Measurements from ENCODE around the gene PCDHGB1.
A peak's percentile ranks its signal among the peaks of the same experiment; 100 is the strongest.
"Not testable (repeated sequence)": the region's sequence is repeated elsewhere in the genome, so short reads cannot be mapped to it uniquely, and the experiment has no call there.

The PCDHGB1 gene

DNA sequence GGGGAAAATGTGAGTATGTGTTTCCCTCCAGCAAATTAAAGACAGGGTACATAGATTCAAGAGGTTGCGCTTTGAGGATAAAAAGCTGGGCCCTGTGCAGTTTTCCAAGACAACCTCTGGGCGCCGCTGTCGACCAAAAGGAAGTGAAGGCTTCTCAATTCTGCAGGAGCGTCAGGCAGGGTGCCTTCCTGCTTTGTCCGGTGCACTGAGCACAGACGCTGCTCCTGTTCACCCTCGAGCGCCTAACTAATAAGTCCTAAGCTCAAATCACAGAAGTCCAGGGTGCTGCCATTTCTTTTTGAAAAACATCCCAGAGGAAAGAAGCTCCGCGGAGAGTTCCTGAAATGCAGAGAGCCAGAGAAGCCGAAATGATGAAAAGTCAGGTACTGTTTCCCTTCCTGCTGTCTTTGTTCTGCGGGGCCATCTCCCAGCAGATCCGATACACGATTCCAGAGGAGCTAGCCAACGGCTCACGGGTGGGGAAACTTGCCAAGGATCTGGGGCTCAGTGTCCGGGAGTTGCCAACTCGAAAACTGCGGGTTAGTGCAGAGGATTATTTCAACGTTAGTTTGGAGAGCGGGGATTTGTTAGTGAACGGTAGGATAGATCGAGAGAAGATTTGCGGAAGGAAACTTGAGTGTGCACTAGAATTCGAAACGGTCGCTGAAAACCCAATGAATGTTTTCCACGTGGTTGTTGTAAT is at the start of gene PCDHGB1:
Gene PCDHGB1 (plus strand): TSS at position 183 of the 703 bp plus-strand sequence. CDS start 162 bp downstream, at position 345.
- DNase-seq: no peak

DNA sequence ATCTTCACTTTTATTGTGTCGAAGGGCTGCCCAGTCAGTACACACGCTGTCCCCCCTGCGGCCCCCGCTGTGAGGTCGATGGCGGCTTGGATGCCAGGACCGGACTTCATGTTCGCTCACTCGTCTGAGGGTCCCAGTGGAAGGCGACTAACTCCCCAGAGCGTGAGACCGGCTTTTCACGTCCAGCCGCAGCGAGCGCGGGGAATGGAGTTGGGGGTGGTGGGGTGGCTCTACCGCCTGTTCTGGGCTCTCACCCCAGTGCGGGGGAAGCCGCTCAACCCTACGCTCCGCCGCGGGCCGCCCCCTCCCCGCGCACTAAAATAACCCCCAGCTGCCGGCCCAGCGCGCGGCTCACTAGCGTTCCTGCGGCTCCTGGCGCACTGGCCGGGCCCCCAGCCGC is 46.1 kb upstream of the PCDHGB1 start, which contains the start of gene SLC25A2:
Gene SLC25A2 (minus strand): TSS at position 294 of the 400 bp plus-strand sequence. CDS start 184 bp downstream, at position 110.
- DNase-seq: no peak

DNA sequence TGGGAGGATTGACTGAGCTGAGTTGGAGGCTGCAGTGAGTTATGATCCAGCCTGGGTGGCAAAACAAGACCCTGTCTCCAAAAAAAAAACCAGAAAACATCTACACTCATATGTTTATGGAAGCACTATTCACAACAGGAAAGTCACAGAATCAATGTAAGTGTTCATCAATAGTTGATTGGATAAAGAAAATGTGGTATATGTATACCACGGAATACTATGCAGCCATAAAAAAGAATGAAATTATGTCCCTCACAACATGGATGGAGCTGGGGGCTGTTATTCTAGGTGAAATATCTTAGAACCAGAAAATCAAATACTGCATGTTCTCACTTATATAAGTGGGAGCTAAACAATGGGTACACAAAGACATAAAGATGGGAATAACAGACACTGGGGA is 43.3 kb upstream of the PCDHGB1 start:
- DNase-seq: no peak

DNA sequence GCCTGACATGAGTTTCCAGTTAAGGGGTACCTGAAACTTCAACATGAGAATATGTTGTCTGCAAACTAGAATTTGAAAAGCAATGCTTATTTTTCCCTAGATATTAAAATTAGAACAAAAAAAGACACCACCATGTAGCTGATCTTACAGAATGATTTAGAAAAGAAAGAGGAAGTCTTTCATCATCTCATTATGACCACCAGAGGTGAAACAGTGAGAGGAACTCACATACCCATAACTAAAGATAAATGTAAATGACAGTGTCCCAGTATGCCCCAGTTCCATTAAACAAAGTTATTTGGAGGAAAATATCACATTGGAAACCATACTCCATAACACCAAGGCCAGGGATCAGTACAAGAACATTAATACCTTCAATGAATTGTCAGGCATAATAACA is 36.2 kb upstream of the PCDHGB1 start:
- DNase-seq: no peak

DNA sequence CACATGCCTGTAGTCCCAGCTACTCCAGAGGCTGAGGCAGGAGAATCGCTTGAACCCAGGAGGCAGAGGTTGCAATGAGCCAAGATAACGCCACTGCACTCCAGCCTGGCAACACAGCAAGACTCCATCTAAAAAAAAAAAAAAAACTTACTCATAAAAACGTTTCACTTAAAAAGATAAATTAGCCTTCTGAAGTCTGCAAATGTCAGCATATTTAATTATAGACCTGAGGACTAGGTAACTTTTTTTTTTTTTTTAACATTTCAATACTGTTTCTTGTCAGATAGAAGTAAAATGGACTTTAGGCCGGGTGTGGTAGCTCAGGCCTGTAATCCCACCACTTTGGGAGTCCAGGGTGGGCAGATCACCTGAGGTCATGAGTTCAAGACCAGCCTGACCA is 32.9 kb upstream of the PCDHGB1 start:
- not testable (repeated sequence) for DNase-seq

DNA sequence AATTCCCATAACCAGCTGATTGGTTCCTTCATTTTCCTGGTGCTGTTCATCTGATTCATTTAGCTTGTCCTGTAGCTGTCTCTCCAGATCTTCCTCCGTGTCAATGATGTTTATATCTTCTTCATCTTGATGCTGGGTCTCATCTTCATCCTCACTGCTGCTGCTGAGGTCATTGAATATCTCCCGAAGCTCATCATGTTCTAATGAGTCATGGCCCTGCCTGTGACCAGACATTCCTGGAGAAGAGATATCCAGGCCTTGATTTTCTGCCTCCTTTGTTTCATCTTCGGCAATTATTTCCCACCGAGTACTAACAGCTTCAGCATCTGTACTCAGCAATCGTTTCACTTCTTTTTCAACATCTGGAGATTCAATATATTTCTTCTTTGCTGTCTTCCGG is 30.7 kb upstream of the PCDHGB1 start:
- no peak for DNase-seq

DNA sequence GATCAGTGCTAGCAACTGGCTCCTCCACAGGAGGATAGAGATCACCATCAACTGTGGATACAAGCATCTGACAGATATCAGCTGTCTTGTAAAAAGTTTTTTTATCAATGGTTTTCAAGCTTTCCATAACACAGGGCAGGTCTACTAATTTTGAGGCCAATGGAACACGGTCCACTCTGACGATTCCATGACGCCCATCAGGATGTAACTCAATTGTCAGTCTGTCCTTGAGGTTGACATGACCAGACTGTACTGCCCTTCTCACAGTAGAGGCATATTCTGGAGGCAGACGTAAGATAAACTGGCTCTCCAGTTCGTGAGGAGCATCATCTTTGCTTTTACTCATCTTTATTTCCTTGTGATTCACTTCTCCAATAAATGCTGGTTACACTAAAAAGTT is 30.2 kb upstream of the PCDHGB1 start:
- no peak for DNase-seq

DNA sequence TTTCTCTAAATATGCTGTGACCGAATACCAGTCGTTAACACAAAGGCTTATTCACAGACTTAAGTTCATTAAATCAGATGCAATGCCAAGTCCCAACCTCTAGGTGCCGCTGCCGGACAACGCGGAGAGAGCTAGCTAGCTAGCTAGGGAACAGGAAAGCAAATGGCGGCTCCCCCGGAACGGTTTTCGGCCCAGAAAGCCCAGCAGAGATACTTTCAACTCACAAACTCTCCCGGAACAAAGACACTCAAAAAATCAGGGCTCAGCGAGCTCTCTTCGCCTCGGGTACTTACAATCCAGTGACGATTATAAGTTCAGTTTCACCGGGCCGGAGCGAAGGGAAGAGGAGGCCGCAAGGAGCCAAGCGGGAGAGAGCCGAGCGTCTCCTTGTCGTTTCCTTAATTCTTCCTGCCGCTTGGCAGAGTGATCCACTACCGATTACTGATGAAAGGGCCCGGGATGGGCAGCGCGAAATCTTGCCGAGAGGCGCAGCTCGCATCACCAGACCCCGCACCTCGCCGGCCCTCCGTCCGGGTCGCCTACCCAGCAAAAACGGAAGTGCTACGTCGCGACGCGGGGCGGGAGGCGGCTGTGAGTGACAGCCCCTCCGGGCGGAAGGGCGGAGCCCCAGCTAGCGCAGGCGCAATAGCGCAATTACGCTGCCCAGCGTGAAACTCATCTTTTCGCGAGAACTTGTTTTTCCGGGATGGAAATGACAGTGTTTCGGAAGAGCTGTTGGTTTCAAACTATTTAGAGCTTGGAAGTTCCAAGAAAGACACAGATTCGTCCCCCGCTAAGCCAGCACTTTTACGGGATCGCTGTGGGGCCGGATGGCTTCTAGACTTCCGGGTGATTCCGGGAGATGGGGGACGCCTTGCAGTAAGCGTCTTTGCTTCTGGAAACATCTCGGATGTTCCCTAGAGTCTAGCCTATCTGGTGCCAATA is 29.4 kb upstream of the PCDHGB1 start, which contains the start of gene TAF7:
Gene TAF7 (minus strand): TSS at position 560 of the 945 bp plus-strand sequence. CDS start 740 bp downstream, outside the sequence.
- DNase-seq: peak; percentile 57

DNA sequence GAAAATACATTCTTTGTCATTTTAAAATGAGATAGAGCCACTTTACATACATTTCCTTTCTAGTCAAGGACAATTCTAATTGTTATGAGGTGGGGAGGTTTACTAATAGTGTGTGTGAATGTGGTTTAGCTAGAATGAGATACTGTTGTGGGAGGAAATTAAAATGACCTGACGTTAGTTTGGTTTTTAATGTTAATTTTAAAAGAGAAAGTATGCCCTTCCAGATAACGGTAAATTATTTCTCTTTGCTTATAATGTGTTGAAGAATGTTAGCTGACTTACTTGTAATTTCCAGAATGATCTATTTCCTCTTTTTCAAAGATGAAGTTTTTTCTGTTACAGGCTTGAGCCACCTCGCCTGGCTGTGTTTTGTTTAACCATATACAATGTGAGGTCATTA is 27.6 kb upstream of the PCDHGB1 start:
- DNase-seq: no peak

DNA sequence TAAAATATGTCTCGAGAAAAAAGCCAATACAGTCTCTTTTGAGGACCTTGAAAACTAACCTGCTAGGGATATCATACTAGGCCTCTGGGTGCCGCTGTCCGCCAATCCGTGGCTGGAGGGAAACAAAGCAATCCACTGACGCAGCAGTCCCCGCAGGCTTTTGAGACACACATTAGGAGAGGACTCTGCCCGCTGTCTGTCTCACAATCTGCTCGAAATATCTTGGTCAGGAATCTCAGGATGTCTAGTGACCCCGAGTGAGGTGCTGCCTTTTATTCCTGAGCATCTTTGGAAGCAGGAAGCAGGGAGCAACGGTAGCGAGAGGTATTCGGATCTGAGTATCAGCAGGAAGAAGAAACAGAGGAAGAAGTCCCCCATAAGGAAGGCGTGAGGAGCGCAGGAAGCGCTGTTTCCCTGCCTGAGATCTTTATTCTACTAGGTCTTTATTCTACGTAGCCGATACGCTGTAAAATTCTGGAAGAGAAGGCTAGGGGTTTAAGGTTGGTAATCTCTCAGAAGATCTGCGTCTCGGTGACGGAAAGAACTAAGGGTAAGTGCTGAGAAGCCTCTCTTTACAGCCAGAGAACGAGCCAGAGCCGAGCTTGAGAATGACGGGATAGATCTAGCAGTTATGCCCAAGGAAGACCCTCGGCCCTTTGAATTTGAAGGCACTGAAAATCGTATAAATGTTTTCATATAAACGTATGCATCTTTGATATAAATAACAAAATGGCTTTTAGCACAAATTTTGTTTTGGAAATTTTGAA is 23.6 kb upstream of the PCDHGB1 start:
- no peak for DNase-seq

DNA sequence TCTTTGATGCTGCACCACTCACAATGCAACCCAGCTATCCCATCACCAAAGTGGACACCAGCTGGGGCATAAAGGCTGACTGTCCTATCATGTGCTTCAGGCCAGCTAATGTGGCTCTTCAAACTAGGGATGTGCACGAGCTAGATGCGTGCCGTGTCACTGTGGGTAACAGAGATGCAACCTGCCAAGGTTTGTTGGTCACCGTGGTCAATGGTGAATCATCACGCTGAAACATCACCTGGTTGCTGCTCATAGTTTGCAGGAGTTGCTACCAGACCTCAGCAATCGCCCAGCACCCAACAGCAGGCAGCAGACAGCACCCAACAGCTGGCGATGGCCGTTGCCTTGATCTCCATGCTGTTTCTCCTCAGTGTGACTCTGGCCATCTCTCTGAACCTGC is 21.7 kb upstream of the PCDHGB1 start:
- DNase-seq: no peak

DNA sequence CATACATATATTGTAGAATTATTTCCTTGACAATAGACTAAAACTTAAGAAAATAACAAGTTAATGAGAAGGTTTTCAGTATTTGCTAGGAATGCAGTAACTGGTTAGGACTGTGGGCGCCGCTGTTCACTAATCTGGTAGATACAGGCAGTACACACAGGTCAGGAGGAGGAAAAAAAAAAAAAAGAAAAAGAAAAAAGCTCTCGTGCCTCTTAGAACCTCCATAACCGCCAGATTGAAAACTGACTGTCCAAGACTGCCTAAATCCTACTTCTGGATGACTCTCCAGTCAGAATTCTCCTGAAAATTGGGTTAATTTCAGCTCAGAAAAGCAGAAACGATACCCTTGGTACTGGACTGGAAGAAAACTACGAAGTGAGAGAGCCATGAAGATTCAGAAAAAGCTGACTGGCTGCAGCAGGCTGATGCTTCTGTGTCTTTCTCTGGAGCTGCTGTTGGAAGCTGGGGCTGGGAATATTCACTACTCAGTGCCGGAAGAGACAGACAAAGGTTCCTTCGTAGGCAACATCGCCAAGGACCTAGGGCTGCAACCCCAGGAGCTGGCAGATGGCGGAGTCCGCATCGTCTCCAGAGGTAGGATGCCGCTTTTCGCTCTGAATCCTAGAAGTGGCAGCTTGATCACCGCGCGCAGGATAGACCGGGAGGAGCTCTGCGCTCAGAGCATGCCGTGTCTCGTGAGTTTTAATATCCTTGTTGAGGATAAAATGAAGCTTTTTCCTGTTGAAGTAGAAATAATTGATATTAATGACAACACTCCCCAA is 19.4 kb upstream of the PCDHGB1 start, which contains the start of gene PCDHGA1:
Gene PCDHGA1 (plus strand): TSS at position 216 of the 782 bp plus-strand sequence.
- no peak for DNase-seq

DNA sequence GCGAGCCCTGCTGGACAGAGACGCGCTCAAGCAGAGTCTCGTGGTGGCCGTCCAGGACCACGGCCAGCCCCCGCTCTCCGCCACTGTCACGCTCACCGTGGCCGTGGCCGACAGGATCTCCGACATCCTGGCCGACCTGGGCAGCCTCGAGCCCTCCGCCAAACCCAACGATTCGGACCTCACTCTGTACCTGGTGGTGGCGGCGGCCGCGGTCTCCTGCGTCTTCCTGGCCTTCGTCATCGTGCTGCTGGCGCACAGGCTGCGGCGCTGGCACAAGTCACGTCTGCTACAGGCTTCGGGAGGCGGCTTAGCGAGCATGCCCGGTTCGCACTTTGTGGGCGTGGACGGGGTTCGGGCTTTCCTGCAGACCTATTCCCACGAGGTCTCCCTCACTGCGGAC is 17.3 kb upstream of the PCDHGB1 start:
- not testable (repeated sequence) for DNase-seq

DNA sequence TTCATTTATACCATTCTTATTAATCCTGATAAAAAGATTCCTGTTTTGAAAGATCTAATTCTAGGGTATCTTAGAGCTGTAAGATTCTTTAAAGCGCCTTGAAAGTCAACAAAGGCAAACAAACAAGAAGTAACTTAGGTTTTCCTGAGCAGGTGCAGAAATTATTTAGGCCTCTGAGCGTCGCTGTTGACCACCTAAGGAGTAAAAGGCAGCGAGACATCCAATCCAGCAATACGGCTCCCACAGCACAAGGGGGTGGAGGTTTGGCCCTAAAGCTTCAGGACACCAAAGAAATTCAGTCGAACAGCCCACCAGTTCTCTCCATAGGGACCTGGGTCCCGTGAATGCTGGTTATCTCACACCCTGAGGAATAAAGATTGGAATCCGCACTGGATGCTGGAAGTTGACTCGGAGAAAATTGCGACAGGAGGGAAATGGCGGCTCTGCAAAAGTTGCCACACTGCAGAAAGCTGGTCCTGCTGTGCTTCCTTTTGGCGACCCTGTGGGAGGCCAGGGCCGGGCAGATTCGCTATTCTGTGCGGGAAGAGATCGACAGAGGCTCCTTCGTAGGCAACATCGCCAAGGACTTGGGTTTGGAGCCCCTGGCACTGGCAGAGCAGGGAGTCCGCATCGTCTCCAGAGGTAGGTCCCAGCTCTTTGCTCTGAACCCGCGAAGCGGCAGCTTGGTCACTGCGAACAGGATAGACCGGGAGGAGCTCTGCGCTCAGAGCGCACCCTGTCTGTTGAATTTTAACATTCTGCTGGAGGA is 11.2 kb upstream of the PCDHGB1 start, which contains the start of gene PCDHGA2:
Gene PCDHGA2 (plus strand): TSS at position 223 of the 769 bp plus-strand sequence.
- DNase-seq: no peak

DNA sequence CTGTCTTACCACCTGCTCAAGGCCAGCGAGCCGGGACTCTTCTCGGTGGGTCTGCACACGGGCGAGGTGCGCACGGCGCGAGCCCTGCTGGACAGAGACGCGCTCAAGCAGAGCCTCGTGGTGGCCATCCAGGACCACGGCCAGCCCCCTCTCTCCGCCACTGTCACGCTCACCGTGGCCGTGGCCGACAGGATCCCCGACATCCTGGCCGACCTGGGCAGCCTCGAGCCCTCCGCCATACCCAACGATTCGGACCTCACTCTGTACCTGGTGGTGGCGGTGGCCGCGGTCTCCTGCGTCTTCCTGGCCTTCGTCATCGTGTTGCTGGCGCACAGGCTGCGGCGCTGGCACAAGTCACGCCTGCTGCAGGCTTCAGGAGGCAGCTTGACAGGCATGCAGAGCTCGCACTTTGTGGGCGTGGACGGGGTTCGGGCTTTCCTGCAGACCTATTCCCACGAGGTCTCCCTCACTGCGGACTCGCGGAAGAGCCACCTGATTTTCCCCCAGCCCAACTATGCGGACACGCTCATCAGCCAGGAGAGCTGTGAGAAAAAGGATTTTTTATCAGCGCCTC is 9.0 kb upstream of the PCDHGB1 start:
- DNase-seq: not testable (repeated sequence)

DNA sequence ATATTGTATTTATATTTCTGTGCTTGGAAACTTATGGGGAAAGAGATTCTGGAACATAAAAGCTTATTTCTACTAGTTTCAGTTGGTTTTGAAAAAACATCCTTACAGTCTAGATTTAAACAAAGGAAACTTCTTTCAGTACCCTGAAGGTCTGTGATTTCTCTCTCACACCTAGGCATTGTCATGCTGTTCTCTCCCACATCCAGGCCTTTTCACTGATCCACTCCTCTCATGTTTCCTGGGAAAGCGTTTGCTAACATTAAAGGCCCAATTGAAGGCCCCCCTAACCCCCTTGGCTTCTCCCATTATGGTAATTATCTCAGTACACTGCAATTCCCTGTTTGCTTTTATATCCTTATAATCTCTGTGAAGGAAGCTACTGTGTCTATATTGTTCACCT is 7.1 kb upstream of the PCDHGB1 start:
- no peak for DNase-seq

DNA sequence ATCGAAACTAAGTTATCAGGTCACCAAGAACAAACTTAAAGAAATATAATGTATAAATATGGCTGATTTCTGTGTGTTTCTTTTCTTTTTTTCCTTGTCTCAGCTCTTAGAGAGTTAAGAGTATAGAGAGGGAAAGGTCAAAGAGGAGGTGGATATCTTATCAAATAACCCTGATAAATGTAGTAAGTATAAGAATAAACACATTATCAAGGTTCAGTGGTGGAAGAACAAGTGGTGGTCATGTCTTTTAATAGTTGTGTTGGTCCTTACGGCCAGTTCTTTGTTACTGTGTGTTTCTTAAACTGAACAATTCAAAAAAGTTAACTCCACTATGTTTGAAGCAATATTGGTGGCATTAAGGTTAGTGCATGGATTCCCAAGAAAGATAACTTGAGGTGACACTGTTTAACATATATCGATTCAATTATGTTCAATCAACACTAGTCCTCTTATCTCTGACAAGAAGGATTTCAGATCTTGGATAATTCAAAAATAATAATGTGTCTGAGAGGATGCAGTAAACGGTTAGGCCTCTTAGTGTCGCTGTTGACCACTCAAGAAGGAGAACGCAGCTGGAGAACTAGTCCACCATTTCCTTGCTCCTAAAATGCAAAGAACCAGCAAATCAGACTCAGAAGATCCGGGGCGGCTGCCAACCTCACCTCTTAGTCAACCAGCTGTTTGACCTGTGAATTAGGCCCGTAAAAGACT is 6.5 kb upstream of the PCDHGB1 start, which contains the start of gene PCDHGA3:
Gene PCDHGA3 (plus strand): TSS at position 588 of the 711 bp plus-strand sequence. CDS start 205 bp downstream, outside the sequence.
- no peak for DNase-seq

DNA sequence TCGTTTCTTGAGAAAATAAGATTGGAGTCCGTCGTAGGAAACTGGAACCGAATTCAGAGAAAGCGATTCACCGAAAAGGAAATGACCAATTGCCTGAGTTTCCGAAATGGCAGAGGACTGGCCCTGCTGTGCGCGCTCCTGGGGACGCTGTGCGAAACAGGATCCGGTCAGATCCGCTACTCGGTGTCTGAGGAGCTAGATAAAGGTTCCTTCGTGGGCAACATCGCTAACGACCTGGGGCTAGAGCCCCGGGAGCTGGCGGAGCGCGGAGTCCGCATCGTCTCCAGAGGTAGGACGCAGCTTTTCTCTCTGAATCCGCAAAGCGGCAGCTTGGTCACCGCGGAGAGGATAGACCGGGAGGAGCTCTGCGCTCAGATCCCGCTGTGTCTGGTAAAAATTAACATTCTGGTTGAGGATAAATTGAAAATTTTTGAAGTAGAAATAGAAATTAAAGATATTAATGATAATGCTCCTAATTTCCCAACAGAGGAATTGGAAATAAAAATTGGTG is 5.9 kb upstream of the PCDHGB1 start:
- no peak for DNase-seq

DNA sequence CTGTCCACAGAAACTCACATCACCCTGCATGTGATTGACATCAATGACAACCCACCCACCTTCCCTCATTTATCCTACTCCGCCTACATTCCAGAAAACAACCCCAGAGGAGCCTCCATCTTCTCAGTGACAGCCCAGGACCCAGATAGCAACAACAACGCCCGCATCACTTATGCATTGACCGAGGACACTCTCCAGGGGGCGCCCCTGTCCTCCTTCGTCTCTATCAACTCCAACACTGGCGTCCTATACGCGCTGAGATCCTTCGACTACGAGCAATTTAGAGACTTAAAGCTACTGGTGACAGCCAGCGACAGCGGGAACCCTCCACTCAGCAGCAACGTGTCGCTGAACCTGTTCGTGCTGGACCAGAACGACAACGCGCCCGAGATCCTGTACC is 4.6 kb upstream of the PCDHGB1 start:
- DNase-seq: no peak

DNA sequence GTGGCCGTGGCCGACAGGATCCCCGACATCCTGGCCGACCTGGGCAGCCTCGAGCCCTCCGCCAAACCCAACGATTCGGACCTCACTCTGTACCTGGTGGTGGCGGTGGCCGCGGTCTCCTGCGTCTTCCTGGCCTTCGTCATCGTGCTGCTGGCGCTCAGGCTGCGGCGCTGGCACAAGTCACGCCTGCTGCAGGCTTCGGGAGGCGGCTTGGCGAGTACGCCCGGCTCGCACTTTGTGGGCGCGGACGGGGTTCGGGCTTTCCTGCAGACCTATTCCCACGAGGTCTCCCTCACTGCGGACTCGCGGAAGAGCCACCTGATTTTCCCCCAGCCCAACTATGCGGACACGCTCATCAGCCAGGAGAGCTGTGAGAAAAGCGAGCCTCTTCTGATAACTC is 3.9 kb upstream of the PCDHGB1 start:
- not testable (repeated sequence) for DNase-seq
